HepG2 (cell line): Measurements from ENCODE around the gene SNRNP200. TPM values are rescaled to one million over a fixed set of nuclear protein-coding genes. Genes with fewer than 3 reads are reported as not detected.

Source experiments
- ATM ChIP-seq: fragments of 450-650 bp; IDR thresholded peaks from 2 replicates; pipeline ENCODE4 v1.7.1; 2017; ENCODE audit warnings: mild to moderate bottlenecking, borderline replicate concordance
- CERS6 ChIP-seq: sonication (generic); formaldehyde crosslinking; IDR thresholded peaks from 2 replicates; pipeline ENCODE4 v1.5.0; 2020; ENCODE audit warnings: missing genetic modification reagents
- E2F1 ChIP-seq: sonication (generic); formaldehyde crosslinking; IDR thresholded peaks from 2 replicates; pipeline ENCODE4 v1.5.0; 2020; ENCODE audit warnings: missing genetic modification reagents
- GATAD1 ChIP-seq: IDR thresholded peaks from 2 replicates; pipeline ENCODE4 v1.6.1; 2016; ENCODE audit warnings: missing genetic modification reagents, missing compliant biosample characterization
- HDAC1 ChIP-seq: sonication (generic); formaldehyde crosslinking; IDR thresholded peaks from 2 replicates; pipeline ENCODE4 v1.5.1; 2020; ENCODE audit warnings: mild to moderate bottlenecking, missing genetic modification reagents
- HIC2 ChIP-seq: sonication (generic); formaldehyde crosslinking; IDR thresholded peaks from 2 replicates; pipeline ENCODE4 v1.9.0; 2022; ENCODE audit warnings: low read depth, missing genetic modification reagents
- IRF9 ChIP-seq: sonication (generic); formaldehyde crosslinking; IDR thresholded peaks from 2 replicates; pipeline ENCODE4 v1.8.0; 2022; ENCODE audit warnings: missing genetic modification reagents, mild to moderate bottlenecking, borderline replicate concordance
- MLXIP ChIP-seq: sonication (generic); formaldehyde crosslinking; IDR thresholded peaks from 2 replicates; pipeline ENCODE4 v1.9.0; 2021; ENCODE audit warnings: missing genetic modification reagents, borderline replicate concordance
- ONECUT2 ChIP-seq: sonication (generic); formaldehyde crosslinking; IDR thresholded peaks from 2 replicates; pipeline ENCODE4 v1.4.0; 2020; ENCODE audit warnings: missing genetic modification reagents
- PHF21A ChIP-seq: sonication (generic); formaldehyde crosslinking; IDR thresholded peaks from 2 replicates; pipeline ENCODE4 v1.5.0; 2020; ENCODE audit warnings: mild to moderate bottlenecking, missing genetic modification reagents
- REPIN1 ChIP-seq: sonication (generic); formaldehyde crosslinking; IDR thresholded peaks from 2 replicates; pipeline ENCODE4 v1.8.0; 2022; ENCODE audit warnings: missing genetic modification reagents, low read depth, mild to moderate bottlenecking, borderline replicate concordance
- SOX5 ChIP-seq: IDR thresholded peaks from 2 replicates; pipeline ENCODE4 v1.6.1; 2016; ENCODE audit warnings: borderline replicate concordance
- XBP1 ChIP-seq: sonication (generic); formaldehyde crosslinking; IDR thresholded peaks from 2 replicates; pipeline ENCODE4 v1.5.0; 2020; ENCODE audit warnings: missing genetic modification reagents
- ZBTB2 ChIP-seq: sonication (generic); formaldehyde crosslinking; IDR thresholded peaks from 2 replicates; pipeline ENCODE4 v1.8.0; 2022; ENCODE audit warnings: low read depth, missing genetic modification reagents
- ZNF264 ChIP-seq: sonication (generic); formaldehyde crosslinking; IDR thresholded peaks from 2 replicates; pipeline ENCODE4 v1.4.0; 2020; ENCODE audit warnings: missing genetic modification reagents
- ZNF354B ChIP-seq: sonication (generic); formaldehyde crosslinking; IDR thresholded peaks from 2 replicates; pipeline ENCODE4 v1.8.0; 2022; ENCODE audit warnings: mild to moderate bottlenecking, missing genetic modification reagents
- ZNF430 ChIP-seq: sonication (generic); formaldehyde crosslinking; IDR thresholded peaks from 2 replicates; pipeline ENCODE4 v1.9.0; 2021; ENCODE audit warnings: mild to moderate bottlenecking, missing genetic modification reagents
- ZNF660 ChIP-seq: sonication (generic); formaldehyde crosslinking; IDR thresholded peaks from 2 replicates; pipeline ENCODE4 v1.5.1; 2020; ENCODE audit warnings: mild to moderate bottlenecking, low read depth, missing genetic modification reagents, borderline replicate concordance
- polyA plus RNA-seq, 8 experiments: library from polyadenylated mRNA; depleted of rRNA in 3 of 8; stranded (reverse) in 7 of 8; unstranded in 1 of 8; fragments of >200 nt; fragmentation: Illumina TruSeq in 4 of 8; extraction: Trizol in 4 of 8; gene quantifications; 2 replicates each; pipeline versions ENCODE4 v1.2.1 to v1.2.3, GENCODE V29; 2011 to 2016; ENCODE audit warnings: low read depth in 4 of 8, missing spikeins in 1 of 8, mixed read lengths in 1 of 8; ENCODE audit not compliant: insufficient read depth in 1 of 8
- total RNA-seq, 5 experiments: library from RNA; depleted of rRNA; stranded (reverse); fragments of >200 nt; fragmentation: Illumina TruSeq; extraction: Trizol; gene quantifications; 2 replicates each; pipeline ENCODE4 v1.2.3, GENCODE V29; 2016; ENCODE audit warnings: low read depth in 1 of 5

The SNRNP200 gene
- total and polyA plus RNA-seq, 2 of the 13 experiments (the other 11 are each of a cell fraction or from before 2014, with no cell fraction given): 99.0 to 232 TPM

- TF ChIP-seq SOX5 (CRISPR knock-in tag) (no peak), MLXIP (no peak), GATAD1 (no peak), PHF21A (peak; percentile 72; the same call in 1 of the 2 replicates), HIC2 (CRISPR knock-in tag) (no peak), ZNF430 (CRISPR knock-in tag) (no peak), REPIN1 (CRISPR knock-in tag) (0 out of 2 replicates have a peak, but pooled peaks have one; percentile 42), ZNF354B (no peak), CERS6 (CRISPR knock-in tag) (no peak), ONECUT2 (CRISPR knock-in tag) (no peak), E2F1 (no peak), XBP1 (CRISPR knock-in tag) (no peak), ZBTB2 (CRISPR knock-in tag) (0 out of 2 replicates have a peak, but pooled peaks have one; percentile 37), ZNF264 (CRISPR knock-in tag) (no peak), ZNF660 (no peak), IRF9 (CRISPR knock-in tag) (0 out of 2 replicates have a peak, but pooled peaks have one; percentile 19), ATM (no peak), HDAC1 (0 out of 2 replicates have a peak, but pooled peaks have one; percentile 27)
These were observed 15.6 kb upstream of the SNRNP200 start (continued) for GRCh38 chr2:96320728-96321622.
